K562 (cell line): ENCODE measurements around the gene OBSCN. TPM values are rescaled to one million over a fixed set of nuclear protein-coding genes. Genes with fewer than 3 reads are reported as not detected.

Source experiments
- ATAC-seq: fragments of 200-7000 bp; cut with Tn5 transposase; 3 replicates; pipeline ENCODE4 v1.9.1; 2020; ENCODE audit warnings: moderate library complexity
- BruUV-seq: library from RNA; stranded (reverse); fragments of 400-500 nt; replicated peaks from 2 replicates; lab custom pipeline; 2021; lab: Mats Ljungman, UMichigan
- CTCF ChIA-PET: fragments of 300-600 bp; formaldehyde crosslinking; extraction: SDS; loops from one replicate; lab custom pipeline; 2021; ENCODE audit warnings: low intra/inter-chr PET ratio; lab: Yijun Ruan, JAX
- POLR2A ChIA-PET: fragments of 300-600, 350-650 bp; sonication (Branson Sonifier 250); formaldehyde crosslinking; extraction: SDS; loops from one replicate; lab custom pipeline; 2021; ENCODE audit warnings: antibody characterized with exemption, inconsistent platforms; lab: Yijun Ruan, JAX
- DNase-seq, 4 experiments: peaks; one replicate each; pipeline versions ENCODE4 v3.0.0 to v3.0.0-alpha.2; 2011 to 2018; ENCODE audit warnings: low spot score in 3 of 4, mixed read lengths in 3 of 4; ENCODE audit errors: extremely low read depth in 1 of 4
- FAIRE-seq: peaks from 2 replicates; lab custom pipeline; 2011; peaks lifted over from hg19 to GRCh38; lab: Jason Lieb, UNC
- H2AFZ ChIP-seq: 2 replicates; pipeline ENCODE4 v1.6.0; 2011; ENCODE audit warnings: low read depth, low read length, control low read depth, inconsistent platforms
- H3K27ac ChIP-seq: fragments of 200-600 bp; 3 replicates; pipeline ENCODE4 v1.8.0; 2011; ENCODE audit warnings: low read depth, mild to moderate bottlenecking, control low read depth, inconsistent platforms, low read length, moderate library complexity, mixed read lengths; ENCODE audit errors: extremely low read depth
- H3K27me3 ChIP-seq, 2 experiments: fragments of 300-600 bp in 1 of 2; 2 replicates in 1 of 2; 3 replicates in 1 of 2; pipeline versions ENCODE4 v1.6.0 to v1.8.0; 2011; ENCODE audit warnings: inconsistent platforms in 2 of 2, low read length in 2 of 2, mild to moderate bottlenecking in 1 of 2, mixed read lengths in 1 of 2, moderate library complexity in 1 of 2; ENCODE audit not compliant: control insufficient read depth in 2 of 2, insufficient read depth in 2 of 2
- H3K36me3 ChIP-seq: fragments of 300-600 bp; 3 replicates; pipeline ENCODE4 v1.8.0; 2011; ENCODE audit warnings: mild to moderate bottlenecking, low read length, inconsistent platforms; ENCODE audit not compliant: control insufficient read depth, insufficient read depth
- H3K4me1 ChIP-seq, 2 experiments: fragments of 200-600 bp in 1 of 2; replicated peaks in 1 of 2; 2 replicates in 1 of 2; 3 replicates in 1 of 2; pipeline versions ENCODE4 v1.5.1 to v1.8.0; 2011; ENCODE audit warnings: inconsistent platforms in 2 of 2, low read length in 2 of 2, mild to moderate bottlenecking in 1 of 2, mixed read lengths in 1 of 2, moderate library complexity in 1 of 2; ENCODE audit not compliant: control insufficient read depth in 2 of 2, insufficient read depth in 2 of 2
- H3K4me2 ChIP-seq: 2 replicates; pipeline ENCODE4 v1.6.1; 2011; ENCODE audit warnings: low read length, control low read depth, inconsistent platforms, mixed read lengths; ENCODE audit not compliant: insufficient read depth
- H3K4me3 ChIP-seq: fragments of 200-600 bp; sonication (generic), shearing (Covaris generic); 2 replicates; pipeline ENCODE4 v1.5.1; 2016; ENCODE audit warnings: control low read depth, inconsistent platforms
- H3K79me2 ChIP-seq: fragments of 200-600 bp; 3 replicates; pipeline ENCODE4 v1.8.0; 2011; ENCODE audit warnings: low read length, inconsistent platforms; ENCODE audit not compliant: control insufficient read depth, insufficient read depth
- H3K9ac ChIP-seq, 2 experiments: 2 replicates each; pipeline versions ENCODE4 v1.6.0 to v1.6.1; 2011; ENCODE audit warnings: low read depth in 2 of 2, low read length in 2 of 2, control low read depth in 1 of 2, inconsistent platforms in 1 of 2, mild to moderate bottlenecking in 1 of 2, mixed read lengths in 1 of 2; ENCODE audit not compliant: insufficient read depth in 1 of 2
- H3K9me1 ChIP-seq: one replicate; pipeline ENCODE4 v1.6.0; 2011; ENCODE audit warnings: inconsistent platforms, mild to moderate bottlenecking, low read length, moderate library complexity; ENCODE audit not compliant: control insufficient read depth, insufficient read depth
- H3K9me3 ChIP-seq: replicated peaks from 2 replicates; pipeline ENCODE4 v1.5.1; 2011; ENCODE audit warnings: low read depth, low read length, inconsistent platforms; ENCODE audit not compliant: control insufficient read depth, insufficient read depth
- H4K20me1 ChIP-seq: replicated peaks from 2 replicates; pipeline ENCODE4 v1.6.1; 2011; ENCODE audit warnings: low read length, inconsistent platforms, mixed read lengths; ENCODE audit not compliant: control insufficient read depth, insufficient read depth
- CEBPB ChIP-seq: fragments of 450-650 bp; IDR thresholded peaks from 2 replicates; pipeline ENCODE4 v1.6.1; 2016; ENCODE audit warnings: missing genetic modification characterization, missing compliant biosample characterization
- DMBX1 ChIP-seq: fragments of 250-450 bp; sonication (Bioruptor Pico); IDR thresholded peaks from 2 replicates; pipeline ENCODE4 v1.8.0; 2022; ENCODE audit warnings: inconsistent platforms, mild to moderate bottlenecking, moderate library complexity, borderline replicate concordance
- DPF2 ChIP-seq: fragments of 450-650 bp; IDR thresholded peaks from 2 replicates; pipeline ENCODE4 v1.6.1; 2016
- ELF4 ChIP-seq: fragments of 450-650 bp; formaldehyde crosslinking; IDR thresholded peaks from 2 replicates; pipeline ENCODE4 v1.4.0; 2022; ENCODE audit warnings: missing genetic modification characterization
- JUND ChIP-seq, 2 experiments: IDR thresholded peaks; 2 replicates in 1 of 2; 3 replicates in 1 of 2; pipeline ENCODE4 v1.6.1; 2011; ENCODE audit warnings: borderline replicate concordance in 2 of 2, low read depth in 2 of 2, low read length in 2 of 2, improper control_type of control experiment in 1 of 2, missing biosample characterization in 1 of 2, missing genetic modification characterization in 1 of 2, missing genetic modification reagents in 1 of 2
- MLLT1 ChIP-seq, 2 experiments: fragments of 450-650 bp; IDR thresholded peaks; 2 replicates each; pipeline ENCODE4 v1.6.1; 2016
- ZBTB49 ChIP-seq: sonication (generic); formaldehyde crosslinking; IDR thresholded peaks from 2 replicates; pipeline ENCODE4 v1.8.0; 2022; ENCODE audit warnings: missing genetic modification reagents, mild to moderate bottlenecking, borderline replicate concordance
- ZNF217 ChIP-seq: sonication (generic); formaldehyde crosslinking; IDR thresholded peaks from 2 replicates; pipeline ENCODE4 v1.8.0; 2022; ENCODE audit warnings: mild to moderate bottlenecking, missing genetic modification reagents
- ZNF3 ChIP-seq: fragments of 250-450 bp; sonication (Bioruptor Pico); IDR thresholded peaks from 2 replicates; pipeline ENCODE4 v1.5.0; 2021; ENCODE audit warnings: mild to moderate bottlenecking, moderate library complexity
- ZNF592 ChIP-seq: fragments of 450-650 bp; IDR thresholded peaks from 2 replicates; pipeline ENCODE4 v1.6.1; 2017; ENCODE audit warnings: antibody characterized with exemption, mild to moderate bottlenecking
- WGBS: fragments of 100-300 bp; shearing (Covaris generic); methylation state at CpG from one replicate; pipeline ENCODE4 v1.1.6; 2016; ENCODE audit warnings: low coverage, mixed read lengths; ENCODE audit not compliant: insufficient coverage; ENCODE audit errors: missing lambda C conversion rate; 5-methylcytosine and 5-hydroxymethylcytosine counted together
- in situ Hi-C: fragments of 300-500 bp; cut with MboI; formaldehyde crosslinking; loops from 4 replicates; pipeline ENCODE4 v1.15.0; 2018; ENCODE audit warnings: inconsistent platforms, mixed read lengths
- intact Hi-C: fragments of 100-400 bp; cut with micrococcal nuclease; formaldehyde crosslinking; loops from 2 replicates; pipeline ENCODE4 v1.14.2; 2022
- polyA plus RNA-seq, 8 experiments: library from polyadenylated mRNA; depleted of rRNA in 4 of 8; stranded (reverse) in 5 of 8; unstranded in 3 of 8; fragments of >200 nt; fragmentation: Nextera tagmentation in 2 of 8; fragmentation: Illumina TruSeq in 1 of 8; extraction: Ambion mirVana in 2 of 8; extraction: Trizol in 1 of 8; gene quantifications; 2 replicates each; pipeline versions ENCODE4 v1.2.1 to v1.2.3, GENCODE V29; 2011 to 2014; ENCODE audit warnings: inconsistent platforms in 1 of 8, missing spikeins in 1 of 8
- total RNA-seq, 7 experiments: library from RNA; depleted of rRNA in 6 of 7; stranded (reverse); fragments of >200 nt in 6 of 7; fragmentation: Illumina TruSeq in 2 of 7; extraction: Trizol in 2 of 7; gene quantifications; 2 replicates each; pipeline versions ENCODE4 v1.2.1 to v1.2.3, GENCODE V29; 2011 to 2021; ENCODE audit warnings: low replicate concordance in 1 of 7

Gene OBSCN
- total and polyA plus RNA-seq, 9 of the 15 experiments (the other 6 are each of a cell fraction or from before 2014, with no cell fraction given): 0.18 to 19.7 (median 3.6) TPM

- POLR2A ChIA-PET: interaction anchor here (1.1 kb wide), 1 partner anchor 16 kb away, joined by 4 read pairs; no protein-coding TSS in a partner anchor
- TF ChIP-seq ZBTB49: no peak
- no peak for TF ChIP-seq ZNF217
- TF ChIP-seq ELF4 (CRISPR knock-in tag): no peak
- no peak for TF ChIP-seq ZNF3 (CRISPR knock-in tag)
- no peak for TF ChIP-seq DPF2
- TF ChIP-seq JUND (IDR thresholded peaks at IDR 0.05; ENCODE audit: borderline replicate concordance, low read depth, low read length): no peak
- TF ChIP-seq JUND (tag; IDR thresholded peaks at IDR 0.05; ENCODE audit: borderline replicate concordance, low read depth, low read length): no peak
- TF ChIP-seq DMBX1 (CRISPR knock-in tag): no peak
- TF ChIP-seq ZNF592: no peak
- no peak for TF ChIP-seq CEBPB (tag)
- TF ChIP-seq MLLT1 (IDR thresholded peaks at IDR 0.05): no peak
- BruUV-seq: no TSS peak
- no peak overlapping the region for H2AFZ ChIP-seq
- H3K9ac ChIP-seq: peak overlapping the region in 1 of 2 experiments; percentile 82; a peak in 2 of 4 replicates
- no peak overlapping the region for H3K4me3 ChIP-seq
- 81% methylated on average over 11 of the region's 11 CpGs for WGBS
- H3K27me3 ChIP-seq: no peaks in the 10 kb centered on the region
- H3K27ac ChIP-seq: no peak overlapping the region
- in situ Hi-C loops (no loop called here), intact Hi-C loops (no loop called here)
- peaks cover 21 to 53% of the 10 kb centered on the region in 2 experiments for H3K4me1 ChIP-seq
- DNase-seq (no peak), FAIRE-seq (no peak), ATAC-seq (no peak)
- H3K9me1 ChIP-seq: no peaks in the 10 kb centered on the region
- H4K20me1 ChIP-seq: peaks cover 2% of the 10 kb centered on the region; the same call in 1 of the 2 replicates
- CTCF ChIA-PET: no interaction called here
- peaks cover 6% of the 10 kb centered on the region; the same call in 1 of the 3 replicates for H3K36me3 ChIP-seq
- H3K9me3 ChIP-seq: 0 out of 2 replicates have a peak, but pooled peaks cover 1% of the 10 kb centered on the region
- H3K4me2 ChIP-seq: no peak overlapping the region
- H3K79me2 ChIP-seq: peaks cover 23% of the 10 kb centered on the region
Observed at GRCh38 chr1:228410671-228411070, 202.8 kb downstream of the OBSCN start.
